Stomach (tissue), 9 donors: ENCODE results near the gene PHF21A. TPM values are rescaled to one million over a fixed set of nuclear protein-coding genes. Genes with fewer than 3 reads are reported as not detected.

ENCODE experiments used
- DNase-seq, 2 donors: peaks; one replicate each; pipeline versions ENCODE4 v3.0.0 to v3.0.0-alpha.2; 2013 to 2019
- H3K27ac ChIP-seq, 5 donors: fragments of 200-600 bp in 4 of 5; sonication (generic) in 4 of 5; one replicate each; pipeline ENCODE4 v1.5.1; 2013 to 2019; ENCODE audit warnings: mild to moderate bottlenecking in 1 of 5, moderate library complexity in 1 of 5
- H3K27me3 ChIP-seq, 3 donors: fragments of 200-600 bp; sonication (generic); one replicate each; pipeline ENCODE4 v1.5.1; 2017 to 2019; ENCODE audit warnings: mixed run types in 1 of 3
- H3K36me3 ChIP-seq, 4 donors: fragments of 200-600 bp; sonication (generic); 1 replicate in 3 of 4; 2 replicates in 1 of 4; pipeline ENCODE4 v1.5.1; 2016 to 2019
- H3K4me1 ChIP-seq, 4 donors: fragments of 200-600 bp; sonication (generic); one replicate each; pipeline ENCODE4 v1.5.1; 2016 to 2019
- H3K4me3 ChIP-seq, 4 donors: fragments of 200-600 bp; sonication (generic) in 3 of 4; one replicate each; pipeline ENCODE4 v1.5.1; 2016 to 2019; ENCODE audit warnings: mild to moderate bottlenecking in 1 of 4
- H3K9me3 ChIP-seq, 4 donors: fragments of 200-600 bp; sonication (generic); one replicate each; pipeline ENCODE4 v1.5.1; 2016 to 2019
- EP300 ChIP-seq: sonication (generic); formaldehyde crosslinking; IDR thresholded peaks from one replicate; pipeline ENCODE4 v1.6.1; 2017; ENCODE audit warnings: antibody characterized with exemption
- POLR2A ChIP-seq, 4 donors: fragments of 450-650 bp; IDR thresholded peaks; one replicate each; pipeline ENCODE4 v1.6.1; 2016; ENCODE audit warnings: antibody characterized with exemption in 4 of 4, control low read depth in 2 of 4, mild to moderate bottlenecking in 1 of 4, moderate library complexity in 1 of 4
- POLR2AphosphoS5 ChIP-seq, 3 donors: sonication (generic); formaldehyde crosslinking; IDR thresholded peaks; one replicate each; pipeline ENCODE4 v1.6.1; 2016; ENCODE audit warnings: antibody characterized with exemption in 3 of 3
- WGBS, 5 donors: extraction: QIAGEN DNeasy Blood & Tissue Kit in 3 of 5; methylation state at CpG; one replicate each; pipeline versions ENCODE4 v1.1.5 to v1.1.7; 2013 to 2018; 5-methylcytosine and 5-hydroxymethylcytosine counted together
- intact Hi-C: fragments of 100-400 bp; cut with DNase I; formaldehyde crosslinking; loops from one replicate; pipeline ENCODE4 v1.15.1; 2023; ENCODE audit warnings: low total_unique reads
- polyA plus RNA-seq, 3 donors: library from polyadenylated mRNA; stranded (reverse); fragments of 200-250 nt; gene quantifications; one replicate each; pipeline ENCODE4 v1.2.3, GENCODE V29; 2013
- total RNA-seq, 5 donors: library from RNA; depleted of rRNA; stranded (reverse); fragments of >200 nt; gene quantifications; one replicate each; pipeline versions ENCODE4 v1.1.0 to v1.2.3, GENCODE V29; 2014 to 2016
- TF ChIP-seq, protein P1 (sequence below), 7 experiments: fragments of 450-650 bp in 4 of 7; fragments of 200-600 bp in 3 of 7; sonication (generic) in 3 of 7; IDR thresholded peaks; one replicate each; pipeline ENCODE4 v1.5.1; 2016 to 2019; ENCODE audit warnings: antibody characterized with exemption in 7 of 7, control low read depth in 2 of 7, mild to moderate bottlenecking in 1 of 7
- donor health status: healthy with polysubstance abuse.
- donor health status: Bipolar disorder and iron deficiency.
- donor health status: healthy.

Gene PHF21A
- total and polyA plus RNA-seq, 8 donors = 6.1 to 67.0 (median 18.6) TPM

DNA sequence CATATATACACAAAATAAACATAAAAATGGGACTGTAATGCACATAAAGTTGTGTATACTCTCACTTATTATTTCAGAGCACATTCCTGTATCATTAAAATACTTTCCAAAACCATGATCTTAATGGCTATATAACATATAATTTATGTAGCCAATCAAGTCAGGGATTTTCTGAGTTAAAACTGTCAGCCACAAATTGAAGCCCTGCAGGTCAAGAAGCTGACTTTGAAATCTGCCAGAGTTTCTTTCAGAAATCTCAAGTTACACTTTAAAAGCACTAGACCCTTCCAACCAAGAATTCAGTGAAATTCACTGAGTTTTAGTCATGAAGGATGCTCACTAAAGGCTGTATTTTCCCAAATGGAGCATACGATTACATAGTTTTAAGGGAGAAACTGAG is 47.6 kb downstream of the PHF21A start:
- Histone ChIP-seq H3K9me3 (no peaks in the 10 kb centered on the region), H3K4me1 (peaks cover 3 to 40% (median 16%) of the 10 kb centered on the region in 4 donors), H3K27me3 (no peaks in the 10 kb centered on the region), H3K36me3 (peaks cover 0 to 30% (median 18%) of the 10 kb centered on the region in 4 donors), H3K27ac (no peak overlapping the region), H3K4me3 (no peak overlapping the region)
- TF ChIP-seq, protein P1, sequence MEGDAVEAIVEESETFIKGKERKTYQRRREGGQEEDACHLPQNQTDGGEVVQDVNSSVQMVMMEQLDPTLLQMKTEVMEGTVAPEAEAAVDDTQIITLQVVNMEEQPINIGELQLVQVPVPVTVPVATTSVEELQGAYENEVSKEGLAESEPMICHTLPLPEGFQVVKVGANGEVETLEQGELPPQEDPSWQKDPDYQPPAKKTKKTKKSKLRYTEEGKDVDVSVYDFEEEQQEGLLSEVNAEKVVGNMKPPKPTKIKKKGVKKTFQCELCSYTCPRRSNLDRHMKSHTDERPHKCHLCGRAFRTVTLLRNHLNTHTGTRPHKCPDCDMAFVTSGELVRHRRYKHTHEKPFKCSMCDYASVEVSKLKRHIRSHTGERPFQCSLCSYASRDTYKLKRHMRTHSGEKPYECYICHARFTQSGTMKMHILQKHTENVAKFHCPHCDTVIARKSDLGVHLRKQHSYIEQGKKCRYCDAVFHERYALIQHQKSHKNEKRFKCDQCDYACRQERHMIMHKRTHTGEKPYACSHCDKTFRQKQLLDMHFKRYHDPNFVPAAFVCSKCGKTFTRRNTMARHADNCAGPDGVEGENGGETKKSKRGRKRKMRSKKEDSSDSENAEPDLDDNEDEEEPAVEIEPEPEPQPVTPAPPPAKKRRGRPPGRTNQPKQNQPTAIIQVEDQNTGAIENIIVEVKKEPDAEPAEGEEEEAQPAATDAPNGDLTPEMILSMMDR (IDR thresholded peaks at IDR 0.05) = no peak
- TF ChIP-seq EP300 (no peak), POLR2A (IDR thresholded peaks at IDR 0.05) (no peak), POLR2AphosphoS5 (IDR thresholded peaks at IDR 0.05) (no peak)
- intact Hi-C loops = no loop called here
- 89 to 98% (median 94%) methylated on average over 1 of the region's 1 CpG for WGBS, 5 donors
- DNase-seq = no peak

- TF ChIP-seq, protein P1 (IDR thresholded peaks at IDR 0.05) = no peak
- no peak for TF ChIP-seq POLR2A (IDR thresholded peaks at IDR 0.05)
- no peak for TF ChIP-seq EP300
- no peak for TF ChIP-seq POLR2AphosphoS5 (IDR thresholded peaks at IDR 0.05)
- H3K4me1 ChIP-seq = peaks cover 3 to 40% (median 16%) of the 10 kb centered on the region in 4 donors
- peak overlapping the region in 2 of 5 donors; percentile 5 to 40 for H3K27ac ChIP-seq
- H3K4me3 ChIP-seq = no peak overlapping the region
- H3K36me3 ChIP-seq = peaks cover 0 to 40% (median 18%) of the 10 kb centered on the region in 4 donors
- H3K27me3 ChIP-seq = no peaks in the 10 kb centered on the region
- H3K9me3 ChIP-seq = no peaks in the 10 kb centered on the region
- intact Hi-C loops = no loop called here
- DNase-seq = peak in 1 of 2 donors; percentile 10
- 61 to 77% (median 68%) methylated on average over 4 of the region's 4 CpGs for WGBS, 5 donors
These were observed 48.9 kb downstream of the PHF21A start for GRCh38 chr11:46072172-46072964.

DNA sequence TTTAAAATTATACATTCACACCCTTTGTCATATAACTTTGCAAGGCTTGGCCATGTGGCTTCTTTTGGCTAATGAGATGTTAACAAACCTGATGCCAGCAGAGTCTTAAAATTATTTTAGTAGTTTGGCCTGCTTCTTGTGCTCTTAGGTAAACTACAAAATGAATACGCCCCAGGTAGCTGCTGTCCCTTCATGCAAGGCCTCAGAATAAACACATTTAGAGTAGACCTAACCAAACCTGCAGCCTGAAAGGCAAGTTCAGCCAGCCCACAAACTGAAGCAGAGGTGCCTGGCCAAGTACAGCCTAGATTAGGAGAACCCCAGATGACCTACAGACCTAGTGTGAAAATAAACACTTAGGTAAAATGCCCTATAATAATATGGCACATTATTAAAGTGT is 50.2 kb downstream of the PHF21A start:
- TF ChIP-seq POLR2AphosphoS5 (IDR thresholded peaks at IDR 0.05) (no peak), EP300 (no peak), POLR2A (IDR thresholded peaks at IDR 0.05) (no peak)
- TF ChIP-seq, protein P1 (IDR thresholded peaks at IDR 0.05) = no peak
- peaks cover 0 to 39% (median 7%) of the 10 kb centered on the region in 4 donors for H3K36me3 ChIP-seq
- intact Hi-C loops = no loop called here
- DNase-seq = peak in 1 of 2 donors; percentile 16
- H3K4me3 ChIP-seq = no peak overlapping the region
- H3K9me3 ChIP-seq = no peaks in the 10 kb centered on the region
- no peaks in the 10 kb centered on the region for H3K27me3 ChIP-seq
- peaks cover 3 to 35% (median 16%) of the 10 kb centered on the region in 4 donors for H3K4me1 ChIP-seq
- 31 to 54% (median 37%) methylated on average over 1 of the region's 1 CpG for WGBS, 5 donors
- H3K27ac ChIP-seq = no peak overlapping the region

- no peak for DNase-seq
- Histone ChIP-seq H3K9me3 (no peaks in the 10 kb centered on the region), H3K27ac (no peak overlapping the region), H3K4me1 (peaks cover 3 to 22% (median 11%) of the 10 kb centered on the region in 4 donors), H3K27me3 (no peaks in the 10 kb centered on the region), H3K4me3 (no peak overlapping the region), H3K36me3 (peaks cover 0 to 43% (median 4%) of the 10 kb centered on the region in 4 donors)
- TF ChIP-seq POLR2A (IDR thresholded peaks at IDR 0.05) (no peak), POLR2AphosphoS5 (IDR thresholded peaks at IDR 0.05) (no peak), EP300 (no peak)
- TF ChIP-seq, protein P1 (IDR thresholded peaks at IDR 0.05) = no peak
- intact Hi-C loops = no loop called here
- WGBS, 5 donors = 89 to 96% (median 93%) methylated on average over 3 of the region's 3 CpGs
These were observed 51.7 kb downstream of the PHF21A start for GRCh38 chr11:46069595-46069994.
